Myometrial cell (primary cell): ENCODE data around the gene UBQLN3. TPM values are rescaled to one million over a fixed set of nuclear protein-coding genes. Genes with fewer than 3 reads are reported as not detected.

Experiments
- total RNA-seq: library from RNA; depleted of rRNA; stranded (reverse); fragments of >200 nt; gene quantifications from 2 replicates; pipeline ENCODE4 v1.2.3, GENCODE V29; 2015

UBQLN3 gene
- not detected in 2 replicates for total RNA-seq

GRCh38 chr11:5509803-5510202 is at the start of gene UBQLN3:
TSS of gene UBQLN3 (minus strand) at chr11:5509957. CDS start at chr11:5509558, 399 bp downstream.

GRCh38 chr11:5548440-5548839 is 38.7 kb upstream of the UBQLN3 start, which contains the start of gene OR52H1:
TSS of gene OR52H1 (minus strand) at chr11:5548540. CDS start at chr11:5545505, 3,035 bp downstream.

GRCh38 chr11:5516599-5516998 is 6.8 kb upstream of the UBQLN3 start, which contains the start of gene UBQLNL:
TSS of gene UBQLNL (minus strand) at chr11:5516699. CDS start at chr11:5516441, 258 bp downstream.

GRCh38 chr11:5488385-5488784 is 21.4 kb downstream of the UBQLN3 start, which contains the start of gene OR52D1:
TSS of gene OR52D1 (plus strand) at chr11:5488685. CDS start at chr11:5488707, 22 bp downstream.

Other genes starting within 250 kb of the UBQLN3 start
- not detected in 2 replicates for gene HBE1, start 240.0 kb downstream of the UBQLN3 start, total RNA-seq
- gene OR51B4, start 208.0 kb downstream of the UBQLN3 start, total RNA-seq = not detected in 2 replicates
- gene OR51B2, start 185.7 kb downstream of the UBQLN3 start, total RNA-seq = not detected in 2 replicates
- not detected in 2 replicates for gene OR51B5, start 166.4 kb downstream of the UBQLN3 start, total RNA-seq
- not detected in 2 replicates for gene OR51B6, start 158.4 kb downstream of the UBQLN3 start, total RNA-seq
- not detected in 2 replicates for gene OR51M1, start 126.1 kb downstream of the UBQLN3 start, total RNA-seq
- gene OR51Q1, start 87.8 kb downstream of the UBQLN3 start, total RNA-seq = not detected in 2 replicates
- not detected in 2 replicates for gene OR51I1, start 68.4 kb downstream of the UBQLN3 start, total RNA-seq
- not detected in 2 replicates for gene OR51I2, start 60.6 kb downstream of the UBQLN3 start, total RNA-seq
- gene OR52D1, start 21.3 kb downstream of the UBQLN3 start, total RNA-seq = not detected in 2 replicates
- not detected in 2 replicates for gene UBQLNL, start 6.7 kb upstream of the UBQLN3 start, total RNA-seq
- gene OR52H1, start 38.6 kb upstream of the UBQLN3 start, total RNA-seq = not detected in 2 replicates
- gene OR52B6, start 70.9 kb upstream of the UBQLN3 start, total RNA-seq = not detected in 2 replicates
- gene TRIM6, start 86.7 kb upstream of the UBQLN3 start, total RNA-seq = 7.1 and 8.6 TPM in 2 replicates
- 16.5 and 18.5 TPM in 2 replicates for gene TRIM34, start 115.0 kb upstream of the UBQLN3 start, total RNA-seq
- 22.8 and 31.9 TPM in 2 replicates for gene TRIM5, start 175.1 kb upstream of the UBQLN3 start, total RNA-seq
- 49.6 and 55.1 TPM in 2 replicates for gene TRIM22, start 179.8 kb upstream of the UBQLN3 start, total RNA-seq
- gene OR56B1, start 226.5 kb upstream of the UBQLN3 start, total RNA-seq = not detected in 2 replicates
- gene OR52N4, start 244.3 kb upstream of the UBQLN3 start, total RNA-seq = not detected in 2 replicates